ENCODE data around the gene OPHN1. TPM values are rescaled to one million over a fixed set of nuclear protein-coding genes. Genes with fewer than 3 reads are reported as not detected.

Gene OPHN1
- total RNA-seq, 1 experiment from 2014 or later = 4.4 TPM

DNA sequence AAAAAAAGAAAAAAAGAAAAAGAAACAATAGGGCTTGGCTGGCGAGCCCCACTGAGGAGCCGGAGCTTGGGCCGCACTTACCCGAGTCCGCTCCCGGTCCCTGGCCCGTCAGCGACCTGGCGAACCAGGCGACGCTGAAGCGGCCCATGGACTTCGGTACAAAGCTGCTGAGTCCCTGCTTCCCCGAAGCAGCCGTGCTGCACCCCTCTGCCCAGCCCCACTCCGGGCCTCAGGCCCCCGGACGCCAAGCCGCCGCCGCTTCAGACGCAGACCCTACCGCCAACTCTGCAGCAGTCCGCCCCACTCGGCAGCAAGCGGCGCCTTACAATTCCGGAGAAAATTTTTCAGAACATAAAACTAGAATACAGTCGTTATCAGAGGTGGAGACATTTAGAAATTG lies 300.5 kb downstream of the OPHN1 start:
- Mint-ChIP-seq H3K36me3 (no peaks in the 10 kb centered on the region), H3K4me1 (no peaks in the 10 kb centered on the region), H3K27ac (no peak overlapping the region), H3K9me3 (no peaks in the 10 kb centered on the region), H3K4me3 (no peak overlapping the region), H3K27me3 (ENCODE audit: low read depth) (no peaks in the 10 kb centered on the region)
- ChIA-PET POLR2A (no interaction called here), CTCF (no interaction called here)
- ATAC-seq = no peak
- TF ChIP-seq, protein P1, sequence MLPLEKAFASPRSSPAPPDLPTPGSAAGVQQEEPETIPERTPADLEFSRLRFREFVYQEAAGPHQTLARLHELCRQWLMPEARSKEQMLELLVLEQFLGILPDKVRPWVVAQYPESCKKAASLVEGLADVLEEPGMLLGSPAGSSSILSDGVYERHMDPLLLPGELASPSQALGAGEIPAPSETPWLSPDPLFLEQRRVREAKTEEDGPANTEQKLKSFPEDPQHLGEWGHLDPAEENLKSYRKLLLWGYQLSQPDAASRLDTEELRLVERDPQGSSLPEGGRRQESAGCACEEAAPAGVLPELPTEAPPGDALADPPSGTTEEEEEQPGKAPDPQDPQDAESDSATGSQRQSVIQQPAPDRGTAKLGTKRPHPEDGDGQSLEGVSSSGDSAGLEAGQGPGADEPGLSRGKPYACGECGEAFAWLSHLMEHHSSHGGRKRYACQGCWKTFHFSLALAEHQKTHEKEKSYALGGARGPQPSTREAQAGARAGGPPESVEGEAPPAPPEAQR (CRISPR knock-in tag; IDR thresholded peaks at IDR 0.05) = no peak
- TF ChIP-seq JAZF1 (CRISPR knock-in tag; IDR thresholded peaks at IDR 0.05) (no peak), ETV6 (CRISPR knock-in tag; IDR thresholded peaks at IDR 0.05) (no peak), GABPB1 (CRISPR knock-in tag; IDR thresholded peaks at IDR 0.05) (no peak), MYBL2 (CRISPR knock-in tag; IDR thresholded peaks at IDR 0.05) (no peak), PRRX2 (CRISPR knock-in tag; IDR thresholded peaks at IDR 0.05) (no peak), FOXP1 (CRISPR knock-in tag; IDR thresholded peaks at IDR 0.05; ENCODE audit: borderline replicate concordance) (no peak), SP1 (CRISPR knock-in tag; conservative IDR thresholded peaks at IDR 0.05) (no peak), ZNF263 (CRISPR knock-in tag; IDR thresholded peaks at IDR 0.05; ENCODE audit: low read depth) (no peak), ZNF396 (CRISPR knock-in tag; IDR thresholded peaks at IDR 0.05; ENCODE audit: borderline replicate concordance) (no peak)
- TF ChIP-seq, protein P2, sequence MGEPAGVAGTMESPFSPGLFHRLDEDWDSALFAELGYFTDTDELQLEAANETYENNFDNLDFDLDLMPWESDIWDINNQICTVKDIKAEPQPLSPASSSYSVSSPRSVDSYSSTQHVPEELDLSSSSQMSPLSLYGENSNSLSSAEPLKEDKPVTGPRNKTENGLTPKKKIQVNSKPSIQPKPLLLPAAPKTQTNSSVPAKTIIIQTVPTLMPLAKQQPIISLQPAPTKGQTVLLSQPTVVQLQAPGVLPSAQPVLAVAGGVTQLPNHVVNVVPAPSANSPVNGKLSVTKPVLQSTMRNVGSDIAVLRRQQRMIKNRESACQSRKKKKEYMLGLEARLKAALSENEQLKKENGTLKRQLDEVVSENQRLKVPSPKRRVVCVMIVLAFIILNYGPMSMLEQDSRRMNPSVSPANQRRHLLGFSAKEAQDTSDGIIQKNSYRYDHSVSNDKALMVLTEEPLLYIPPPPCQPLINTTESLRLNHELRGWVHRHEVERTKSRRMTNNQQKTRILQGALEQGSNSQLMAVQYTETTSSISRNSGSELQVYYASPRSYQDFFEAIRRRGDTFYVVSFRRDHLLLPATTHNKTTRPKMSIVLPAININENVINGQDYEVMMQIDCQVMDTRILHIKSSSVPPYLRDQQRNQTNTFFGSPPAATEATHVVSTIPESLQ (CRISPR knock-in tag; IDR thresholded peaks at IDR 0.05) = no peak
- TF ChIP-seq, protein P3, sequence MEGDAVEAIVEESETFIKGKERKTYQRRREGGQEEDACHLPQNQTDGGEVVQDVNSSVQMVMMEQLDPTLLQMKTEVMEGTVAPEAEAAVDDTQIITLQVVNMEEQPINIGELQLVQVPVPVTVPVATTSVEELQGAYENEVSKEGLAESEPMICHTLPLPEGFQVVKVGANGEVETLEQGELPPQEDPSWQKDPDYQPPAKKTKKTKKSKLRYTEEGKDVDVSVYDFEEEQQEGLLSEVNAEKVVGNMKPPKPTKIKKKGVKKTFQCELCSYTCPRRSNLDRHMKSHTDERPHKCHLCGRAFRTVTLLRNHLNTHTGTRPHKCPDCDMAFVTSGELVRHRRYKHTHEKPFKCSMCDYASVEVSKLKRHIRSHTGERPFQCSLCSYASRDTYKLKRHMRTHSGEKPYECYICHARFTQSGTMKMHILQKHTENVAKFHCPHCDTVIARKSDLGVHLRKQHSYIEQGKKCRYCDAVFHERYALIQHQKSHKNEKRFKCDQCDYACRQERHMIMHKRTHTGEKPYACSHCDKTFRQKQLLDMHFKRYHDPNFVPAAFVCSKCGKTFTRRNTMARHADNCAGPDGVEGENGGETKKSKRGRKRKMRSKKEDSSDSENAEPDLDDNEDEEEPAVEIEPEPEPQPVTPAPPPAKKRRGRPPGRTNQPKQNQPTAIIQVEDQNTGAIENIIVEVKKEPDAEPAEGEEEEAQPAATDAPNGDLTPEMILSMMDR (IDR thresholded peaks at IDR 0.05) = no peak
- DNase-seq (ENCODE audit: low spot score) = no peak

DNA sequence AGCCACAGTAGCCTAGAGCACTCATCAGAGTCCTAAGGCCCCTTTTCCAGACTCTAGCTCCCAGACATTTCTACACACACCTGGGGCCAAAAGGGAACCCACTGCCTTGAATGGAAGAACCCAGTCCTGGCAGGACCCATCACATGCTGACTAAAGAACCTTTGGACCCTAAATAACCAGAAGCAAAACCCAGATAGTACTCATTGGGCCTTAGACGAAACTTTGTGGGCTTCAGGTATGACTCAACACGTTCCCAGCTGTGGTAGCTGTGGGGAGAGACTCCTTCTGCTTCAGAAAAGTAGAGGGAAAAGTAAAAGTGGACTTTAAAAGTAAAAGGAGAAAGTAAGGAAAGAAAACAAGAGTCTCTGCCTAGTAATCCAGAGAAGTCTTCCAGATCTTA lies 311.5 kb downstream of the OPHN1 start:
- Mint-ChIP-seq H3K27ac (no peak overlapping the region), H3K27me3 (ENCODE audit: low read depth) (no peaks in the 10 kb centered on the region), H3K9me3 (no peaks in the 10 kb centered on the region), H3K36me3 (no peaks in the 10 kb centered on the region), H3K4me1 (peaks cover 11% of the 10 kb centered on the region), H3K4me3 (no peak overlapping the region)
- TF ChIP-seq, protein P4, sequence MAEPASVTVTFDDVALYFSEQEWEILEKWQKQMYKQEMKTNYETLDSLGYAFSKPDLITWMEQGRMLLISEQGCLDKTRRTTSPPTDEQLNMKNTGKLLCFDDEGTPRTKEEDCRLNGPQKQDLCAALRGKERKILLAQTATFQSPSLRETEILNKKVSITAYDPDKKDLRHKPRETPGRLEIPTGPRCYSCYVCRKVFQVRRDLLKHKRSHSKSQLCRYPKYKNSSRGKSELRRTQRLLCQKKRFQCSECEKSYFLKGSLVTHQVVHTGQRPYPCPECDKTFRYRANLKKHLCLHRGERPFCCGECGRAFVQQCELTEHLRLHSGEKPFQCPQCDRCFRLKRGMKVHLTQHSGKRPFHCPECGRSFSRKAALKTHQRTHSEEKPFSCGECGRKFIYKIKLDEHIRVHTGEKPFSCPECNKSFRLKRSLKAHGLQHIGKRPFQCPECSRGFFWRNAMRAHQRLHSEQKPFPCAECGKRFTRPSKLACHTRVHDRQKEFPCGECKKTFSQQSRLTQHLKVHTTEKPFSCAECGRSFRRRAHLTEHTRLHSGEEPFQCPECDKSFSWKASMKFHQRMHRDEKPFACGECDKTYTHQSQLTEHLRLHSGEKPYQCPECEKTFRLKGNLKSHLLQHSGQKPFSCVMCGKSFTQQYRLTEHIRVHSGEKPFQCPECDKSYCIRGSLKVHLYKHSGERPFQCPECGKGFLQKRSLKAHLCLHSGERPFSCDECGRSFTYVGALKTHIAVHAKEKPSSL (CRISPR knock-in tag; conservative IDR thresholded peaks at IDR 0.05) = no peak
- TF ChIP-seq, protein P5, sequence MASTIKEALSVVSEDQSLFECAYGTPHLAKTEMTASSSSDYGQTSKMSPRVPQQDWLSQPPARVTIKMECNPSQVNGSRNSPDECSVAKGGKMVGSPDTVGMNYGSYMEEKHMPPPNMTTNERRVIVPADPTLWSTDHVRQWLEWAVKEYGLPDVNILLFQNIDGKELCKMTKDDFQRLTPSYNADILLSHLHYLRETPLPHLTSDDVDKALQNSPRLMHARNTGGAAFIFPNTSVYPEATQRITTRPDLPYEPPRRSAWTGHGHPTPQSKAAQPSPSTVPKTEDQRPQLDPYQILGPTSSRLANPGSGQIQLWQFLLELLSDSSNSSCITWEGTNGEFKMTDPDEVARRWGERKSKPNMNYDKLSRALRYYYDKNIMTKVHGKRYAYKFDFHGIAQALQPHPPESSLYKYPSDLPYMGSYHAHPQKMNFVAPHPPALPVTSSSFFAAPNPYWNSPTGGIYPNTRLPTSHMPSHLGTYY (CRISPR knock-in tag; IDR thresholded peaks at IDR 0.05) = no peak
- TF ChIP-seq MXD4 (CRISPR knock-in tag; IDR thresholded peaks at IDR 0.05; ENCODE audit: borderline replicate concordance) = no peak
- TF ChIP-seq ETV6 (CRISPR knock-in tag; IDR thresholded peaks at IDR 0.05) = no peak
- no peak for TF ChIP-seq TCF7 (CRISPR knock-in tag; IDR thresholded peaks at IDR 0.05; ENCODE audit: low read depth)
- TF ChIP-seq NR1H2 (CRISPR knock-in tag; IDR thresholded peaks at IDR 0.05) = no peak
- POLR2A ChIA-PET = no interaction called here
- CTCF ChIA-PET = interaction anchor here (0.5 kb wide), 1 partner anchor 336 kb away, joined by 3 read pairs; no protein-coding TSS in a partner anchor
- ATAC-seq (no peak), DNase-seq (ENCODE audit: low spot score) (no peak)
